K562 (cell line): ENCODE measurements around the gene PRDM11. TPM values are rescaled to one million over a fixed set of nuclear protein-coding genes. Genes with fewer than 3 reads are reported as not detected.

Experiments used
- ATAC-seq: fragments of 200-7000 bp; cut with Tn5 transposase; 3 replicates; pipeline ENCODE4 v1.9.1; 2020; ENCODE audit warnings: moderate library complexity
- BruUV-seq: library from RNA; stranded (reverse); fragments of 400-500 nt; replicated peaks from 2 replicates; lab custom pipeline; 2021; lab: Mats Ljungman, UMichigan
- CTCF ChIA-PET: fragments of 300-600 bp; formaldehyde crosslinking; extraction: SDS; loops from one replicate; lab custom pipeline; 2021; ENCODE audit warnings: low intra/inter-chr PET ratio; lab: Yijun Ruan, JAX
- POLR2A ChIA-PET: fragments of 300-600, 350-650 bp; sonication (Branson Sonifier 250); formaldehyde crosslinking; extraction: SDS; loops from one replicate; lab custom pipeline; 2021; ENCODE audit warnings: antibody characterized with exemption, inconsistent platforms; lab: Yijun Ruan, JAX
- DNase-seq, 4 experiments: peaks; one replicate each; pipeline versions ENCODE4 v3.0.0 to v3.0.0-alpha.2; 2011 to 2018; ENCODE audit warnings: low spot score in 3 of 4, mixed read lengths in 3 of 4; ENCODE audit errors: extremely low read depth in 1 of 4
- FAIRE-seq: peaks from 2 replicates; lab custom pipeline; 2011; peaks lifted over from hg19 to GRCh38; lab: Jason Lieb, UNC
- H2AFZ ChIP-seq: 2 replicates; pipeline ENCODE4 v1.6.0; 2011; ENCODE audit warnings: low read depth, low read length, control low read depth, inconsistent platforms
- H3K27ac ChIP-seq: fragments of 200-600 bp; 3 replicates; pipeline ENCODE4 v1.8.0; 2011; ENCODE audit warnings: low read depth, mild to moderate bottlenecking, control low read depth, inconsistent platforms, low read length, moderate library complexity, mixed read lengths; ENCODE audit errors: extremely low read depth
- H3K27me3 ChIP-seq, 2 experiments: fragments of 300-600 bp in 1 of 2; 2 replicates in 1 of 2; 3 replicates in 1 of 2; pipeline versions ENCODE4 v1.6.0 to v1.8.0; 2011; ENCODE audit warnings: inconsistent platforms in 2 of 2, low read length in 2 of 2, mild to moderate bottlenecking in 1 of 2, mixed read lengths in 1 of 2, moderate library complexity in 1 of 2; ENCODE audit not compliant: control insufficient read depth in 2 of 2, insufficient read depth in 2 of 2
- H3K36me3 ChIP-seq: fragments of 300-600 bp; 3 replicates; pipeline ENCODE4 v1.8.0; 2011; ENCODE audit warnings: mild to moderate bottlenecking, low read length, inconsistent platforms; ENCODE audit not compliant: control insufficient read depth, insufficient read depth
- H3K4me1 ChIP-seq, 2 experiments: fragments of 200-600 bp in 1 of 2; replicated peaks in 1 of 2; 2 replicates in 1 of 2; 3 replicates in 1 of 2; pipeline versions ENCODE4 v1.5.1 to v1.8.0; 2011; ENCODE audit warnings: inconsistent platforms in 2 of 2, low read length in 2 of 2, mild to moderate bottlenecking in 1 of 2, mixed read lengths in 1 of 2, moderate library complexity in 1 of 2; ENCODE audit not compliant: control insufficient read depth in 2 of 2, insufficient read depth in 2 of 2
- H3K4me2 ChIP-seq: 2 replicates; pipeline ENCODE4 v1.6.1; 2011; ENCODE audit warnings: low read length, control low read depth, inconsistent platforms, mixed read lengths; ENCODE audit not compliant: insufficient read depth
- H3K4me3 ChIP-seq: fragments of 200-600 bp; sonication (generic), shearing (Covaris generic); 2 replicates; pipeline ENCODE4 v1.5.1; 2016; ENCODE audit warnings: control low read depth, inconsistent platforms
- H3K79me2 ChIP-seq: fragments of 200-600 bp; 3 replicates; pipeline ENCODE4 v1.8.0; 2011; ENCODE audit warnings: low read length, inconsistent platforms; ENCODE audit not compliant: control insufficient read depth, insufficient read depth
- H3K9ac ChIP-seq, 2 experiments: 2 replicates each; pipeline versions ENCODE4 v1.6.0 to v1.6.1; 2011; ENCODE audit warnings: low read depth in 2 of 2, low read length in 2 of 2, control low read depth in 1 of 2, inconsistent platforms in 1 of 2, mild to moderate bottlenecking in 1 of 2, mixed read lengths in 1 of 2; ENCODE audit not compliant: insufficient read depth in 1 of 2
- H3K9me1 ChIP-seq: one replicate; pipeline ENCODE4 v1.6.0; 2011; ENCODE audit warnings: inconsistent platforms, mild to moderate bottlenecking, low read length, moderate library complexity; ENCODE audit not compliant: control insufficient read depth, insufficient read depth
- H3K9me3 ChIP-seq: replicated peaks from 2 replicates; pipeline ENCODE4 v1.5.1; 2011; ENCODE audit warnings: low read depth, low read length, inconsistent platforms; ENCODE audit not compliant: control insufficient read depth, insufficient read depth
- H4K20me1 ChIP-seq: replicated peaks from 2 replicates; pipeline ENCODE4 v1.6.1; 2011; ENCODE audit warnings: low read length, inconsistent platforms, mixed read lengths; ENCODE audit not compliant: control insufficient read depth, insufficient read depth
- CSDE1 ChIP-seq, 2 experiments: fragments of 450-650 bp; IDR thresholded peaks; 2 replicates each; pipeline ENCODE4 v1.6.1; 2016; ENCODE audit warnings: mild to moderate bottlenecking in 1 of 2
- ELF4 ChIP-seq: fragments of 450-650 bp; formaldehyde crosslinking; IDR thresholded peaks from 2 replicates; pipeline ENCODE4 v1.4.0; 2022; ENCODE audit warnings: missing genetic modification characterization
- KAT7 ChIP-seq: sonication (generic); formaldehyde crosslinking; IDR thresholded peaks from 2 replicates; pipeline ENCODE4 v1.8.0; 2022; ENCODE audit warnings: missing genetic modification reagents, mild to moderate bottlenecking, borderline replicate concordance
- KDM2B ChIP-seq: fragments of 250-450 bp; sonication (Bioruptor Pico); IDR thresholded peaks from 2 replicates; pipeline ENCODE4 v1.8.0; 2021; ENCODE audit warnings: mild to moderate bottlenecking, moderate library complexity
- PHB2 ChIP-seq: fragments of 450-650 bp; IDR thresholded peaks from 2 replicates; pipeline ENCODE4 v1.6.1; 2017; ENCODE audit warnings: low read depth
- POLR3A ChIP-seq: IDR thresholded peaks from 2 replicates; pipeline ENCODE4 v1.6.1; 2011; ENCODE audit warnings: borderline replicate concordance, mild to moderate bottlenecking, moderate library complexity; ENCODE audit not compliant: insufficient read length, insufficient read depth; ENCODE audit errors: extremely low read depth
- RBM34 ChIP-seq: fragments of 200-400 bp; formaldehyde crosslinking; IDR thresholded peaks from 2 replicates; pipeline ENCODE4 v1.6.1; 2018; ENCODE audit warnings: low read length, borderline replicate concordance; ENCODE audit not compliant: insufficient read depth
- SLC30A9 ChIP-seq: fragments of 250-450 bp; sonication (Bioruptor Pico); IDR thresholded peaks from 2 replicates; pipeline ENCODE4 v1.8.0; 2022; ENCODE audit warnings: mild to moderate bottlenecking, moderate library complexity
- TGIF2 ChIP-seq: sonication (generic); formaldehyde crosslinking; IDR thresholded peaks from 2 replicates; pipeline ENCODE4 v1.8.1; 2022; ENCODE audit warnings: mild to moderate bottlenecking, missing genetic modification reagents, moderate library complexity
- ZNF140 ChIP-seq: fragments of 250-450 bp; sonication (Bioruptor Pico); IDR thresholded peaks from 2 replicates; pipeline ENCODE4 v1.8.0; 2021; ENCODE audit warnings: moderate library complexity, mild to moderate bottlenecking, inconsistent platforms
- ZNF511 ChIP-seq: sonication (generic); formaldehyde crosslinking; IDR thresholded peaks from 2 replicates; pipeline ENCODE4 v1.8.0; 2022; ENCODE audit warnings: mild to moderate bottlenecking, missing genetic modification reagents
- WGBS: fragments of 100-300 bp; shearing (Covaris generic); methylation state at CpG from one replicate; pipeline ENCODE4 v1.1.6; 2016; ENCODE audit warnings: low coverage, mixed read lengths; ENCODE audit not compliant: insufficient coverage; ENCODE audit errors: missing lambda C conversion rate; 5-methylcytosine and 5-hydroxymethylcytosine counted together
- in situ Hi-C: fragments of 300-500 bp; cut with MboI; formaldehyde crosslinking; loops from 4 replicates; pipeline ENCODE4 v1.15.0; 2018; ENCODE audit warnings: inconsistent platforms, mixed read lengths
- intact Hi-C: fragments of 100-400 bp; cut with micrococcal nuclease; formaldehyde crosslinking; loops from 2 replicates; pipeline ENCODE4 v1.14.2; 2022
- polyA plus RNA-seq, 8 experiments: library from polyadenylated mRNA; depleted of rRNA in 4 of 8; stranded (reverse) in 5 of 8; unstranded in 3 of 8; fragments of >200 nt; fragmentation: Nextera tagmentation in 2 of 8; fragmentation: Illumina TruSeq in 1 of 8; extraction: Ambion mirVana in 2 of 8; extraction: Trizol in 1 of 8; gene quantifications; 2 replicates each; pipeline versions ENCODE4 v1.2.1 to v1.2.3, GENCODE V29; 2011 to 2014; ENCODE audit warnings: inconsistent platforms in 1 of 8, missing spikeins in 1 of 8
- total RNA-seq, 7 experiments: library from RNA; depleted of rRNA in 6 of 7; stranded (reverse); fragments of >200 nt in 6 of 7; fragmentation: Illumina TruSeq in 2 of 7; extraction: Trizol in 2 of 7; gene quantifications; 2 replicates each; pipeline versions ENCODE4 v1.2.1 to v1.2.3, GENCODE V29; 2011 to 2021; ENCODE audit warnings: low replicate concordance in 1 of 7
- TF ChIP-seq, protein P1 (sequence below): fragments of 450-650 bp; IDR thresholded peaks from 2 replicates; pipeline ENCODE4 v1.6.1; 2017; ENCODE audit warnings: mild to moderate bottlenecking, moderate library complexity
- TF ChIP-seq, protein P2 (sequence below): fragments of 250-450 bp; sonication (Bioruptor Pico); IDR thresholded peaks from 2 replicates; pipeline ENCODE4 v1.9.0; 2021; ENCODE audit warnings: mild to moderate bottlenecking, inconsistent platforms

PRDM11 gene
- total and polyA plus RNA-seq, 9 of the 15 experiments (the other 6 are each of a cell fraction or from before 2014, with no cell fraction given) = 0.01 to 1.1 (median 0.29) TPM

- TF ChIP-seq PHB2 = no peak
- TF ChIP-seq SLC30A9 (CRISPR knock-in tag) = no peak
- no peak for TF ChIP-seq KAT7 (CRISPR knock-in tag)
- TF ChIP-seq, protein P1, sequence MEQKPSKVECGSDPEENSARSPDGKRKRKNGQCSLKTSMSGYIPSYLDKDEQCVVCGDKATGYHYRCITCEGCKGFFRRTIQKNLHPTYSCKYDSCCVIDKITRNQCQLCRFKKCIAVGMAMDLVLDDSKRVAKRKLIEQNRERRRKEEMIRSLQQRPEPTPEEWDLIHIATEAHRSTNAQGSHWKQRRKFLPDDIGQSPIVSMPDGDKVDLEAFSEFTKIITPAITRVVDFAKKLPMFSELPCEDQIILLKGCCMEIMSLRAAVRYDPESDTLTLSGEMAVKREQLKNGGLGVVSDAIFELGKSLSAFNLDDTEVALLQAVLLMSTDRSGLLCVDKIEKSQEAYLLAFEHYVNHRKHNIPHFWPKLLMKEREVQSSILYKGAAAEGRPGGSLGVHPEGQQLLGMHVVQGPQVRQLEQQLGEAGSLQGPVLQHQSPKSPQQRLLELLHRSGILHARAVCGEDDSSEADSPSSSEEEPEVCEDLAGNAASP = no peak
- no peak for TF ChIP-seq CSDE1 (IDR thresholded peaks at IDR 0.05)
- no peak for TF ChIP-seq POLR3A
- no peak for TF ChIP-seq KDM2B
- TF ChIP-seq, protein P2, sequence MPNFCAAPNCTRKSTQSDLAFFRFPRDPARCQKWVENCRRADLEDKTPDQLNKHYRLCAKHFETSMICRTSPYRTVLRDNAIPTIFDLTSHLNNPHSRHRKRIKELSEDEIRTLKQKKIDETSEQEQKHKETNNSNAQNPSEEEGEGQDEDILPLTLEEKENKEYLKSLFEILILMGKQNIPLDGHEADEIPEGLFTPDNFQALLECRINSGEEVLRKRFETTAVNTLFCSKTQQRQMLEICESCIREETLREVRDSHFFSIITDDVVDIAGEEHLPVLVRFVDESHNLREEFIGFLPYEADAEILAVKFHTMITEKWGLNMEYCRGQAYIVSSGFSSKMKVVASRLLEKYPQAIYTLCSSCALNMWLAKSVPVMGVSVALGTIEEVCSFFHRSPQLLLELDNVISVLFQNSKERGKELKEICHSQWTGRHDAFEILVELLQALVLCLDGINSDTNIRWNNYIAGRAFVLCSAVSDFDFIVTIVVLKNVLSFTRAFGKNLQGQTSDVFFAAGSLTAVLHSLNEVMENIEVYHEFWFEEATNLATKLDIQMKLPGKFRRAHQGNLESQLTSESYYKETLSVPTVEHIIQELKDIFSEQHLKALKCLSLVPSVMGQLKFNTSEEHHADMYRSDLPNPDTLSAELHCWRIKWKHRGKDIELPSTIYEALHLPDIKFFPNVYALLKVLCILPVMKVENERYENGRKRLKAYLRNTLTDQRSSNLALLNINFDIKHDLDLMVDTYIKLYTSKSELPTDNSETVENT (CRISPR knock-in tag) = no peak
- no peak for TF ChIP-seq RBM34
- no peak for TF ChIP-seq ELF4 (CRISPR knock-in tag)
- no peak for TF ChIP-seq ZNF511 (CRISPR knock-in tag)
- no peak for TF ChIP-seq TGIF2 (CRISPR knock-in tag)
- no peak for TF ChIP-seq ZNF140 (CRISPR knock-in tag)
- Histone ChIP-seq H4K20me1 (0 out of 2 replicates have a peak, but pooled peaks cover 6% of the 10 kb centered on the region), H3K27me3 (peaks cover 2 to 61% of the 10 kb centered on the region in 2 experiments; a peak in 3 of 5 replicates), H3K9me3 (no peaks in the 10 kb centered on the region), H2AFZ (no peak overlapping the region), H3K4me3 (no peak overlapping the region), H3K9me1 (no peaks in the 10 kb centered on the region), H3K36me3 (no peaks in the 10 kb centered on the region), H3K4me1 (peaks cover 0 to 5% of the 10 kb centered on the region in 2 experiments; a peak in 1 of 5 replicates), H3K4me2 (no peak overlapping the region), H3K9ac (no peak overlapping the region), H3K27ac (no peak overlapping the region), H3K79me2 (no peaks in the 10 kb centered on the region)
- 0% methylated on average over 3 of the region's 3 CpGs for WGBS
- in situ Hi-C loops (no loop called here), intact Hi-C loops (no loop called here)
- BruUV-seq = no TSS peak
- no peak for DNase-seq
- CTCF ChIA-PET = no interaction called here
- no peak for FAIRE-seq
- POLR2A ChIA-PET = no interaction called here
- ATAC-seq = no peak
Observed at GRCh38 chr11:45162064-45162375, 15.6 kb downstream of the PRDM11 start.
